IPS-20b (cell line): ENCODE data around the gene RAD52.

Experiments used
- H3K27ac ChIP-seq: one replicate; pipeline ENCODE4 v1.5.1; 2013; ENCODE audit warnings: low read length
- H3K27me3 ChIP-seq: 2 replicates; pipeline ENCODE4 v1.6.1; 2013; ENCODE audit warnings: mild to moderate bottlenecking, low read length, inconsistent platforms; ENCODE audit not compliant: insufficient read depth
- H3K36me3 ChIP-seq: 2 replicates; pipeline ENCODE4 v1.6.1; 2013; ENCODE audit warnings: low read depth, mild to moderate bottlenecking, inconsistent platforms, low read length, moderate library complexity; ENCODE audit not compliant: insufficient read depth
- H3K4me1 ChIP-seq: 2 replicates; pipeline ENCODE4 v1.6.1; 2013; ENCODE audit warnings: mild to moderate bottlenecking, control low read depth, inconsistent platforms, low read length, moderate library complexity; ENCODE audit not compliant: insufficient read depth
- H3K4me3 ChIP-seq: 2 replicates; pipeline ENCODE4 v1.5.1; 2013; ENCODE audit warnings: mild to moderate bottlenecking, low read length, inconsistent platforms
- H3K9ac ChIP-seq: 2 replicates; pipeline ENCODE4 v1.6.1; 2013; ENCODE audit warnings: low read depth, mild to moderate bottlenecking, inconsistent platforms, low read length, moderate library complexity
- H3K9me3 ChIP-seq: 2 replicates; pipeline ENCODE4 v1.6.1; 2013; ENCODE audit warnings: mild to moderate bottlenecking, low read depth, low read length, inconsistent platforms; ENCODE audit not compliant: insufficient read depth

The RAD52 gene

DNA sequence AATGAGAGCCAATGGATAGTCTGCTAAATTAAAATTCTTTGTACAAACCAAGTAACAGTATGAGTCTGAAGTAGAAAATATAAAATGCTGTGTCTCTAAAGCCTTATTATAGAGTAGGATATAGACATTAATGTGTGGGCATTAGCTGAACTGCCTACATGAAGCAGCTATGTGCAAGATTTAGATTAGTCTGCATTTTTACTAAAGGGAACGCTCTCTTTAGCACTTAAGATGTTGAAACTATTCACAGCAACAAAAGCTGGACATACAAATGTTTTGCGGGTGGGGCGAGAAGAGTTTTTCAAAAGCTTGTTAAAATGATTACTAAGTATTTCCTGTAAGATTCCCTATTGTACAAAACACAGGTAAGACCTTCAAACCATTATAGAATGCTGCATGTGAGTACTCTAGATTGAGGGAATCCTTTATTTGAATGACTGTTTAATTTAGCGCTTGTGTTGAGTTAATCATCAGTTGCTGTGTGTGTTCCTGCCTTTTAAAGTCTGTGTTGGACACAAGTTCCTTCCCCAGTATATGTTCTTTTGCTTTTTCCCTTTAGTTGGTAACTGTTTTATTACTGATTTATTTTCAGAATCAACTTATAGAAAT, 87.1 kb downstream of the RAD52 start:
- Histone ChIP-seq H3K4me3 (no peak overlapping the region), H3K9ac (no peak overlapping the region), H3K9me3 (no peaks in the 10 kb centered on the region), H3K27me3 (no peaks in the 10 kb centered on the region), H3K4me1 (no peaks in the 10 kb centered on the region), H3K27ac (no peak overlapping the region), H3K36me3 (peaks cover 87% of the 10 kb centered on the region)
